Measurements from ENCODE around the gene BRD7. TPM values are rescaled to one million over a fixed set of nuclear protein-coding genes. Genes with fewer than 3 reads are reported as not detected.

The BRD7 gene
- total and polyA plus RNA-seq, 10 of the 15 experiments (the other 5 are each of a cell fraction or from before 2014, with no cell fraction given), result 16.9 to 74.7 (median 52.0) TPM

DNA sequence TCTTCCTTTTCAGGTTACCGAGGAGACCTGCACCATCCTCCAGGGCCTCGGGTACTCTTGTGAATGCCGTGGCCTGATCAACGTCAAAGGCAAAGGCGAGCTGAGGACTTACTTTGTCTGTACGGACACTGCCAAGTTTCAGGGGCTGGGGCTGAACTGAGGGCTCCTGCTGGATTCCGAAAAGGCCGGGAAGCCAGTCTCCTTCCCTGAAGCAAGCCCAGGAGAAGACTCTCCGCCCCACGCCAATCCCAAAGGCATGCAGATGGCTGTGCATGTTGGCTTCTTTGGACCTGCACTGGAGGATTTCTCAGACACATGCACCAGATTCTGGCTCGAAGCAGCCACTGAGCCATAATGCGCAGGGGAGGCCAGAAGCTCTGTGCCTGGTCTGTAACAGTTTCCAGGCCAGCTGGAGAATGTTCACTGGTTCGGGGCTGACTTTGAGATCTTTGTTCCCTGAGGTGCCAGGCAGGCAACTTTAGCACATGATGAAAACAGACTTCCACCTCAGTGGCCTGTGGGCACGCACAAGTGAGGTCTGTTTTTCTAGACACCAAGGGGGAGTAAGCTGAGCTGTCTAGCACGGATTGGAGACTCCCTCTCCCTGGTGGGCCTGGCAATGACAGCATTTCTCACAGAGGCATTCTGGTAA is 53.3 kb downstream of the BRD7 start:
- RAD21 ChIA-PET (ENCODE audit: unreplicated experiment), result interaction anchor here (1.0 kb wide), 1 partner anchor 39 kb away, joined by 3 read pairs; no protein-coding TSS in a partner anchor
- BruUV-seq (replicated peaks), result no TSS peak
- no peak overlapping the region for H3K4me3 ChIP-seq
- DNase-seq (ENCODE audit: low read depth, low spot score) (no peak), ATAC-seq (no peak; the same call in 2 of the 3 replicates), FAIRE-seq (no peak)
- CTCF ChIA-PET, result interaction anchor here (0.9 to 1.7 kb wide), 2 partner anchors 12 to 41 kb away, joined by 3 to 4 read pairs; no protein-coding TSS in a partner anchor
- intact Hi-C loops (cut with micrococcal nuclease; ENCODE audit: unreplicated experiment), result no loop called here
- POLR2A ChIA-PET, result no interaction called here
- H3K79me2 ChIP-seq (ENCODE audit: control insufficient read depth, insufficient read depth, low read length), result no peaks in the 10 kb centered on the region
- H3K9me3 ChIP-seq (replicated peaks; ENCODE audit: control insufficient read depth, insufficient read depth, low read length), result no peaks in the 10 kb centered on the region
- no peaks in the 10 kb centered on the region for H3K27me3 ChIP-seq (replicated peaks in 1 of 2; ENCODE audit: control insufficient read depth in 2 of 2, insufficient read depth in 2 of 2, low read length in 1 of 2)
- no peak overlapping the region for H3K4me2 ChIP-seq (ENCODE audit: control insufficient read depth, insufficient read depth)
- H3K27ac ChIP-seq (ENCODE audit: control insufficient read depth, insufficient read depth), result no peak overlapping the region
- SMC1A ChIA-PET (ENCODE audit: uncharacterized antibody, unreplicated experiment), result interaction anchor here (1.0 kb wide), 1 partner anchor 44 kb away, joined by 3 read pairs; no protein-coding TSS in a partner anchor
- H3K4me1 ChIP-seq (ENCODE audit: control insufficient read depth, insufficient read depth, low read length), result no peaks in the 10 kb centered on the region
- no peak overlapping the region for H3K9ac ChIP-seq (ENCODE audit: control insufficient read depth, insufficient read depth, low read length)
- WGBS (ENCODE audit: insufficient coverage, insufficient replicate concordance, low lambda C conversion rate, missing lambda C conversion rate), result 96% methylated on average over 15 of the region's 15 CpGs
- in situ Hi-C loops (cut with MboI), result no loop called here
- no peaks in the 10 kb centered on the region for H4K20me1 ChIP-seq (ENCODE audit: control insufficient read depth, insufficient read depth)
- H3K36me3 ChIP-seq (ENCODE audit: control insufficient read depth in 2 of 2, insufficient read depth in 2 of 2, low read length in 1 of 2), result peaks cover 37 to 43% of the 10 kb centered on the region in 2 experiments
- TF ChIP-seq POLR2A (IDR thresholded peaks at IDR 0.05; ENCODE audit: low read depth, low read length) (peak; percentile 54), BMI1 (IDR thresholded peaks at IDR 0.05; ENCODE audit: borderline replicate concordance) (no peak), TARDBP (IDR thresholded peaks at IDR 0.05; ENCODE audit: borderline replicate concordance) (no peak)
- no peak overlapping the region for H2AFZ ChIP-seq (ENCODE audit: control insufficient read depth, low read depth, low read length)

DNA sequence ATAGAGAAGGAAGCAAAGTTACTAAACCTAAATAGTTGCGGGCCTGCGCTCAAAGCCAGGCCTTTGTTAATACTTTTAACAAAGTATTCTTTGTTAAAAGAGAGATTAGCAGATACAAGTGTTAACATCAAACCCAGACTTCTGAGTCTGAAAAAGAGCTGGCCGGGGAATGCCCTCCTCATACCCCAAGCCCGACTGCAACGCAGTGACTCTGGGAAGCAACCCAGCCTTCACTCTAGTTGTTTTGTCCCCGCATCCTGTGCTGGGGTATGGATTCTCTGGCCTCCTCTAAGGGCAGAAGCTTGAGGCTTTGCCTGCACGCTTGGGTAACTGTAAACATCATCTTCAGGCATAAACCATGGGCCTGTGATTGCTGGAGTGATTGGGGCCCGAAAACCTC is 54.1 kb downstream of the BRD7 start:
- no peaks in the 10 kb centered on the region for H3K4me1 ChIP-seq (ENCODE audit: control insufficient read depth, insufficient read depth, low read length)
- WGBS (ENCODE audit: insufficient coverage, insufficient replicate concordance, low lambda C conversion rate, missing lambda C conversion rate), result 82% methylated on average over 8 of the region's 8 CpGs
- RAD21 ChIA-PET (ENCODE audit: unreplicated experiment), result interaction anchor here (0.6 to 0.8 kb wide), 2 partner anchors 39 to 491 kb away, joined by 3 read pairs; no protein-coding TSS in a partner anchor
- TF ChIP-seq CREB1 (IDR thresholded peaks at IDR 0.05; ENCODE audit: low read depth) (no peak), ZZZ3 (IDR thresholded peaks at IDR 0.05; ENCODE audit: control insufficient read depth, insufficient read length, low read depth) (no peak), SIX5 (IDR thresholded peaks at IDR 0.05; ENCODE audit: low read depth, low read length, severe bottlenecking) (no peak), FOS (IDR thresholded peaks at IDR 0.05; ENCODE audit: borderline replicate concordance, extremely low read depth, insufficient read length) (no peak), KLF5 (IDR thresholded peaks at IDR 0.05; ENCODE audit: partially characterized antibody) (no peak), TCF3 (IDR thresholded peaks at IDR 0.05; ENCODE audit: borderline replicate concordance, insufficient read depth, low read depth, low read length) (no peak), ZNF24 (IDR thresholded peaks at IDR 0.05) (no peak), DPF2 (IDR thresholded peaks at IDR 0.05) (no peak), POLR2AphosphoS2 (IDR thresholded peaks at IDR 0.05; ENCODE audit: low read depth, low read length) (no peak), SMAD5 (IDR thresholded peaks at IDR 0.05; ENCODE audit: low read depth) (no peak), GATAD2B (conservative IDR thresholded peaks at IDR 0.05; ENCODE audit: low read depth) (no peak)
- TF ChIP-seq, protein P1, sequence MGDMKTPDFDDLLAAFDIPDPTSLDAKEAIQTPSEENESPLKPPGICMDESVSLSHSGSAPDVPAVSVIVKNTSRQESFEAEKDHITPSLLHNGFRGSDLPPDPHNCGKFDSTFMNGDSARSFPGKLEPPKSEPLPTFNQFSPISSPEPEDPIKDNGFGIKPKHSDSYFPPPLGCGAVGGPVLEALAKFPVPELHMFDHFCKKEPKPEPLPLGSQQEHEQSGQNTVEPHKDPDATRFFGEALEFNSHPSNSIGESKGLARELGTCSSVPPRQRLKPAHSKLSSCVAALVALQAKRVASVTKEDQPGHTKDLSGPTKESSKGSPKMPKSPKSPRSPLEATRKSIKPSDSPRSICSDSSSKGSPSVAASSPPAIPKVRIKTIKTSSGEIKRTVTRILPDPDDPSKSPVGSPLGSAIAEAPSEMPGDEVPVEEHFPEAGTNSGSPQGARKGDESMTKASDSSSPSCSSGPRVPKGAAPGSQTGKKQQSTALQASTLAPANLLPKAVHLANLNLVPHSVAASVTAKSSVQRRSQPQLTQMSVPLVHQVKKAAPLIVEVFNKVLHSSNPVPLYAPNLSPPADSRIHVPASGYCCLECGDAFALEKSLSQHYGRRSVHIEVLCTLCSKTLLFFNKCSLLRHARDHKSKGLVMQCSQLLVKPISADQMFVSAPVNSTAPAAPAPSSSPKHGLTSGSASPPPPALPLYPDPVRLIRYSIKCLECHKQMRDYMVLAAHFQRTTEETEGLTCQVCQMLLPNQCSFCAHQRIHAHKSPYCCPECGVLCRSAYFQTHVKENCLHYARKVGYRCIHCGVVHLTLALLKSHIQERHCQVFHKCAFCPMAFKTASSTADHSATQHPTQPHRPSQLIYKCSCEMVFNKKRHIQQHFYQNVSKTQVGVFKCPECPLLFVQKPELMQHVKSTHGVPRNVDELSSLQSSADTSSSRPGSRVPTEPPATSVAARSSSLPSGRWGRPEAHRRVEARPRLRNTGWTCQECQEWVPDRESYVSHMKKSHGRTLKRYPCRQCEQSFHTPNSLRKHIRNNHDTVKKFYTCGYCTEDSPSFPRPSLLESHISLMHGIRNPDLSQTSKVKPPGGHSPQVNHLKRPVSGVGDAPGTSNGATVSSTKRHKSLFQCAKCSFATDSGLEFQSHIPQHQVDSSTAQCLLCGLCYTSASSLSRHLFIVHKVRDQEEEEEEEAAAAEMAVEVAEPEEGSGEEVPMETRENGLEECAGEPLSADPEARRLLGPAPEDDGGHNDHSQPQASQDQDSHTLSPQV (IDR thresholded peaks at IDR 0.05), result no peak

More for the DNA sequence above, 54.1 kb downstream of the BRD7 start:
- Histone ChIP-seq H3K27me3 (replicated peaks in 1 of 2; ENCODE audit: control insufficient read depth in 2 of 2, insufficient read depth in 2 of 2, low read length in 1 of 2) (no peaks in the 10 kb centered on the region), H3K4me3 (no peak overlapping the region), H3K79me2 (ENCODE audit: control insufficient read depth, insufficient read depth, low read length) (no peaks in the 10 kb centered on the region), H3K27ac (ENCODE audit: control insufficient read depth, insufficient read depth) (no peak overlapping the region), H4K20me1 (ENCODE audit: control insufficient read depth, insufficient read depth) (no peaks in the 10 kb centered on the region), H3K9me3 (replicated peaks; ENCODE audit: control insufficient read depth, insufficient read depth, low read length) (no peaks in the 10 kb centered on the region), H3K4me2 (ENCODE audit: control insufficient read depth, insufficient read depth) (no peak overlapping the region), H3K36me3 (ENCODE audit: control insufficient read depth in 2 of 2, insufficient read depth in 2 of 2, low read length in 1 of 2) (peaks cover 35 to 37% of the 10 kb centered on the region in 2 experiments; a peak in 3 of 4 replicates), H2AFZ (ENCODE audit: control insufficient read depth, low read depth, low read length) (no peak overlapping the region), H3K9ac (ENCODE audit: control insufficient read depth, insufficient read depth, low read length) (no peak overlapping the region)
- POLR2A ChIA-PET, result no interaction called here
- in situ Hi-C loops (cut with MboI), result no loop called here
- ATAC-seq (no peak), DNase-seq (ENCODE audit: low read depth, low spot score) (no peak), FAIRE-seq (no peak)
- no TSS peak for BruUV-seq (replicated peaks)
- intact Hi-C loops (cut with micrococcal nuclease; ENCODE audit: unreplicated experiment), result no loop called here
- SMC1A ChIA-PET (ENCODE audit: uncharacterized antibody, unreplicated experiment), result interaction anchor here (1.0 kb wide), 1 partner anchor 44 kb away, joined by 3 read pairs; no protein-coding TSS in a partner anchor
- CTCF ChIA-PET, result interaction anchor here (0.9 to 1.7 kb wide), 3 partner anchors 12 to 42 kb away, joined by 3 to 4 read pairs (median 3); no protein-coding TSS in a partner anchor

Measured in GM12878 (cell line).